Measurements from ENCODE around the gene ADAMTSL3. TPM values are rescaled to one million over a fixed set of nuclear protein-coding genes. Genes with fewer than 3 reads are reported as not detected.

Gene ADAMTSL3
- total RNA-seq, 1 experiment from 2014 or later, result 0.48 TPM

GRCh38 chr15:83927704-83928391, 273.9 kb downstream of the ADAMTSL3 start:
- Histone ChIP-seq H3K36me3 (replicated peaks; ENCODE audit: control insufficient read depth, insufficient read depth, low read length) (no peaks in the 10 kb centered on the region), H3K4me3 (ENCODE audit: insufficient read depth, low read depth, low read length) (no peak overlapping the region), H3K27me3 (ENCODE audit: control insufficient read depth, insufficient read depth, low read length) (no peaks in the 10 kb centered on the region)
- DNase-seq, result no peak

GRCh38 chr15:83928392-83928734, 274.4 kb downstream of the ADAMTSL3 start:
- Histone ChIP-seq H3K27me3 (ENCODE audit: control insufficient read depth, insufficient read depth, low read length) (no peaks in the 10 kb centered on the region), H3K36me3 (replicated peaks; ENCODE audit: control insufficient read depth, insufficient read depth, low read length) (no peaks in the 10 kb centered on the region), H3K4me3 (ENCODE audit: insufficient read depth, low read depth, low read length) (no peak overlapping the region)
- no peak for DNase-seq

- Histone ChIP-seq H3K36me3 (replicated peaks; ENCODE audit: control insufficient read depth, insufficient read depth, low read length) (no peaks in the 10 kb centered on the region), H3K27me3 (ENCODE audit: control insufficient read depth, insufficient read depth, low read length) (no peaks in the 10 kb centered on the region)
Observed at GRCh38 chr15:83928878-83929418, 275.0 kb downstream of the ADAMTSL3 start.

GRCh38 chr15:83929619-83930018, 275.7 kb downstream of the ADAMTSL3 start:
- H3K36me3 ChIP-seq (replicated peaks; ENCODE audit: control insufficient read depth, insufficient read depth, low read length), result no peaks in the 10 kb centered on the region
- H3K27me3 ChIP-seq (ENCODE audit: control insufficient read depth, insufficient read depth, low read length), result no peaks in the 10 kb centered on the region
- no peak overlapping the region for H3K4me3 ChIP-seq (ENCODE audit: insufficient read depth, low read depth, low read length)
- no peak for DNase-seq

More at GRCh38 chr15:83928878-83929418, 275.0 kb downstream of the ADAMTSL3 start:
- H3K4me3 ChIP-seq (ENCODE audit: insufficient read depth, low read depth, low read length), result no peak overlapping the region
- DNase-seq, result no peak

- no peak for DNase-seq
- Histone ChIP-seq H3K36me3 (replicated peaks; ENCODE audit: control insufficient read depth, insufficient read depth, low read length) (no peaks in the 10 kb centered on the region), H3K4me3 (ENCODE audit: insufficient read depth, low read depth, low read length) (no peak overlapping the region), H3K27me3 (ENCODE audit: control insufficient read depth, insufficient read depth, low read length) (no peaks in the 10 kb centered on the region)
Observed at GRCh38 chr15:83930392-83931212, 276.7 kb downstream of the ADAMTSL3 start.

GRCh38 chr15:83935774-83936173, 281.9 kb downstream of the ADAMTSL3 start:
- H3K36me3 ChIP-seq (replicated peaks; ENCODE audit: control insufficient read depth, insufficient read depth, low read length), result no peaks in the 10 kb centered on the region

GRCh38 chr15:83940136-83940535, 286.2 kb downstream of the ADAMTSL3 start:
- no peak for DNase-seq
- no peaks in the 10 kb centered on the region for H3K36me3 ChIP-seq (replicated peaks; ENCODE audit: control insufficient read depth, insufficient read depth, low read length)
- H3K27me3 ChIP-seq (ENCODE audit: control insufficient read depth, insufficient read depth, low read length), result no peaks in the 10 kb centered on the region
- H3K4me3 ChIP-seq (ENCODE audit: insufficient read depth, low read depth, low read length), result no peak overlapping the region

More at GRCh38 chr15:83935774-83936173, 281.9 kb downstream of the ADAMTSL3 start:
- no peak overlapping the region for H3K4me3 ChIP-seq (ENCODE audit: insufficient read depth, low read depth, low read length)
- no peaks in the 10 kb centered on the region for H3K27me3 ChIP-seq (ENCODE audit: control insufficient read depth, insufficient read depth, low read length)
- no peak for DNase-seq

- Histone ChIP-seq H3K4me3 (ENCODE audit: insufficient read depth, low read depth, low read length) (no peak overlapping the region), H3K27me3 (ENCODE audit: control insufficient read depth, insufficient read depth, low read length) (no peaks in the 10 kb centered on the region), H3K36me3 (replicated peaks; ENCODE audit: control insufficient read depth, insufficient read depth, low read length) (no peaks in the 10 kb centered on the region)
- DNase-seq, result no peak
Observed at GRCh38 chr15:83943043-83943442, 289.1 kb downstream of the ADAMTSL3 start.

- DNase-seq, result no peak
- Histone ChIP-seq H3K4me3 (ENCODE audit: insufficient read depth, low read depth, low read length) (no peak overlapping the region), H3K27me3 (ENCODE audit: control insufficient read depth, insufficient read depth, low read length) (no peaks in the 10 kb centered on the region), H3K36me3 (replicated peaks; ENCODE audit: control insufficient read depth, insufficient read depth, low read length) (no peaks in the 10 kb centered on the region)
Observed at GRCh38 chr15:83943849-83944404, 290.0 kb downstream of the ADAMTSL3 start.

GRCh38 chr15:83947156-83947555, 293.2 kb downstream of the ADAMTSL3 start:
- Histone ChIP-seq H3K27me3 (ENCODE audit: control insufficient read depth, insufficient read depth, low read length) (no peaks in the 10 kb centered on the region), H3K4me3 (ENCODE audit: insufficient read depth, low read depth, low read length) (no peak overlapping the region), H3K36me3 (replicated peaks; ENCODE audit: control insufficient read depth, insufficient read depth, low read length) (no peaks in the 10 kb centered on the region)
- DNase-seq, result no peak

GRCh38 chr15:83954506-83954905, 300.6 kb downstream of the ADAMTSL3 start:
- H3K4me3 ChIP-seq (ENCODE audit: insufficient read depth, low read depth, low read length), result no peak overlapping the region
- H3K36me3 ChIP-seq (replicated peaks; ENCODE audit: control insufficient read depth, insufficient read depth, low read length), result no peaks in the 10 kb centered on the region
- H3K27me3 ChIP-seq (ENCODE audit: control insufficient read depth, insufficient read depth, low read length), result no peaks in the 10 kb centered on the region
- DNase-seq, result no peak

- Histone ChIP-seq H3K4me3 (ENCODE audit: insufficient read depth, low read depth, low read length) (no peak overlapping the region), H3K36me3 (replicated peaks; ENCODE audit: control insufficient read depth, insufficient read depth, low read length) (no peaks in the 10 kb centered on the region), H3K27me3 (ENCODE audit: control insufficient read depth, insufficient read depth, low read length) (no peaks in the 10 kb centered on the region)
- DNase-seq, result no peak
Observed at GRCh38 chr15:83955806-83956265, 301.9 kb downstream of the ADAMTSL3 start.

GRCh38 chr15:83956887-83957286, 303.0 kb downstream of the ADAMTSL3 start:
- H3K4me3 ChIP-seq (ENCODE audit: insufficient read depth, low read depth, low read length), result no peak overlapping the region

GRCh38 chr15:83959477-83959876, 305.6 kb downstream of the ADAMTSL3 start:
- H3K27me3 ChIP-seq (ENCODE audit: control insufficient read depth, insufficient read depth, low read length), result no peaks in the 10 kb centered on the region
- no peaks in the 10 kb centered on the region for H3K36me3 ChIP-seq (replicated peaks; ENCODE audit: control insufficient read depth, insufficient read depth, low read length)
- H3K4me3 ChIP-seq (ENCODE audit: insufficient read depth, low read depth, low read length), result no peak overlapping the region
- DNase-seq, result no peak

More at GRCh38 chr15:83956887-83957286, 303.0 kb downstream of the ADAMTSL3 start:
- Histone ChIP-seq H3K27me3 (ENCODE audit: control insufficient read depth, insufficient read depth, low read length) (no peaks in the 10 kb centered on the region), H3K36me3 (replicated peaks; ENCODE audit: control insufficient read depth, insufficient read depth, low read length) (no peaks in the 10 kb centered on the region)
- DNase-seq, result no peak

All from H7 (cell line).